GM23248 (cell line): Measurements from ENCODE around the gene KIF18B. TPM values are rescaled to one million over a fixed set of nuclear protein-coding genes. Genes with fewer than 3 reads are reported as not detected.

Experiments
- DNase-seq: peaks from one replicate; pipeline ENCODE4 v3.0.0-alpha.2; 2015
- H2AFZ ChIP-seq: fragments of 200-600 bp; sonication (generic); 2 replicates; pipeline ENCODE4 v1.6.1; 2016; ENCODE audit warnings: antibody characterized with exemption
- H3F3A ChIP-seq: fragments of 200-600 bp; sonication (generic); 2 replicates; pipeline ENCODE4 v1.6.1; 2016; ENCODE audit warnings: mild to moderate bottlenecking, antibody characterized with exemption, mixed run types; ENCODE audit not compliant: insufficient read depth
- H3K27ac ChIP-seq: fragments of 200-600 bp; sonication (generic); 2 replicates; pipeline ENCODE4 v1.5.1; 2016; ENCODE audit warnings: mild to moderate bottlenecking
- H3K27me3 ChIP-seq: fragments of 200-600 bp; sonication (generic); replicated peaks from 2 replicates; pipeline ENCODE4 v1.6.1; 2016; ENCODE audit warnings: mild to moderate bottlenecking; ENCODE audit not compliant: insufficient read depth
- H3K36me3 ChIP-seq: fragments of 200-600 bp; sonication (generic); 2 replicates; pipeline ENCODE4 v1.6.1; 2016; ENCODE audit warnings: low read depth, mild to moderate bottlenecking
- H3K4me1 ChIP-seq: fragments of 200-600 bp; sonication (generic); 2 replicates; pipeline ENCODE4 v1.6.1; 2016; ENCODE audit warnings: mild to moderate bottlenecking; ENCODE audit not compliant: insufficient read depth
- H3K4me2 ChIP-seq: fragments of 200-600 bp; sonication (generic); one replicate; pipeline ENCODE4 v1.6.1; 2016; ENCODE audit warnings: mild to moderate bottlenecking; ENCODE audit not compliant: unreplicated experiment
- H3K4me3 ChIP-seq: fragments of 200-600 bp; sonication (generic); 2 replicates; pipeline ENCODE4 v1.5.1; 2016; ENCODE audit warnings: mild to moderate bottlenecking
- H3K79me2 ChIP-seq: fragments of 200-600 bp; sonication (generic); 2 replicates; pipeline ENCODE4 v1.6.1; 2016; ENCODE audit warnings: mild to moderate bottlenecking; ENCODE audit not compliant: insufficient read depth
- H3K9ac ChIP-seq: fragments of 200-600 bp; sonication (generic); 2 replicates; pipeline ENCODE4 v1.6.1; 2016; ENCODE audit warnings: mild to moderate bottlenecking
- H3K9me2 ChIP-seq: fragments of 200-600 bp; sonication (generic); 2 replicates; pipeline ENCODE4 v1.6.1; 2016; ENCODE audit warnings: mixed run types, mild to moderate bottlenecking, moderate library complexity; ENCODE audit not compliant: insufficient read depth
- H3K9me3 ChIP-seq: fragments of 200-600 bp; sonication (generic); one replicate; pipeline ENCODE4 v1.6.1; 2017; ENCODE audit warnings: low read depth
- H4K20me1 ChIP-seq: fragments of 200-600 bp; sonication (generic); 2 replicates; pipeline ENCODE4 v1.6.0; 2016; ENCODE audit not compliant: insufficient read depth
- EZH2 ChIP-seq: fragments of 200-600 bp; sonication (generic); IDR thresholded peaks from 2 replicates; pipeline ENCODE4 v1.6.1; 2018; ENCODE audit warnings: antibody characterized with exemption, mild to moderate bottlenecking; ENCODE audit not compliant: insufficient read depth, poor library complexity, severe bottlenecking
- EZH2phosphoT487 ChIP-seq: fragments of 200-600 bp; sonication (generic); IDR thresholded peaks from 2 replicates; pipeline ENCODE4 v1.6.1; 2018; ENCODE audit warnings: antibody characterized with exemption, moderate library complexity, mild to moderate bottlenecking, low read depth; ENCODE audit not compliant: insufficient read depth
- WGBS, 2 experiments: methylation state at CpG; one replicate each; pipeline ENCODE4 v1.1.6; 2015 to 2017; ENCODE audit warnings: low lambda C conversion rate in 2 of 2, low coverage in 1 of 2; ENCODE audit errors: missing lambda C conversion rate in 2 of 2; 5-methylcytosine and 5-hydroxymethylcytosine counted together
- in situ Hi-C: fragments of 300-500 bp; cut with MboI; formaldehyde crosslinking; loops from 2 replicates; pipeline ENCODE4 v1.15.0; 2020
- polyA plus RNA-seq: library from polyadenylated mRNA; unstranded; fragments of >200 nt; fragmentation: Nextera tagmentation; extraction: Ambion mirVana; gene quantifications from 2 replicates; pipeline ENCODE4 v1.2.1, GENCODE V29; 2016
- total RNA-seq: library from RNA; depleted of rRNA; stranded (reverse); fragments of >200 nt; shearing (Covaris generic); gene quantifications from 2 replicates; pipeline ENCODE4 v1.2.3, GENCODE V29; 2014

KIF18B gene
- total and polyA plus RNA-seq, 2 experiments from 2014 or later, result 2.1 to 4.5 TPM

- Histone ChIP-seq H3K9me3 (no peaks in the 10 kb centered on the region), H3K79me2 (no peaks in the 10 kb centered on the region), H3K36me3 (no peaks in the 10 kb centered on the region), H4K20me1 (no peaks in the 10 kb centered on the region), H3K4me1 (peaks cover 16% of the 10 kb centered on the region), H3K27ac (no peak overlapping the region), H3K4me2 (no peak overlapping the region), H3K9me2 (no peaks in the 10 kb centered on the region), H3K27me3 (peaks cover 8% of the 10 kb centered on the region), H3K9ac (no peak overlapping the region), H3K4me3 (no peak overlapping the region), H2AFZ (no peak overlapping the region), H3F3A (peaks cover 16% of the 10 kb centered on the region; the same call in 1 of the 2 replicates)
- in situ Hi-C loops, result no loop called here
- TF ChIP-seq EZH2, result no peak
- TF ChIP-seq EZH2phosphoT487, result no peak
- peak; percentile 83 for DNase-seq
- WGBS, 2 experiments, result 81 to 87% methylated on average over 8 of the region's 8 CpGs
Observed at GRCh38 chr17:44971776-44972483, 24.4 kb upstream of the KIF18B start.

DNA sequence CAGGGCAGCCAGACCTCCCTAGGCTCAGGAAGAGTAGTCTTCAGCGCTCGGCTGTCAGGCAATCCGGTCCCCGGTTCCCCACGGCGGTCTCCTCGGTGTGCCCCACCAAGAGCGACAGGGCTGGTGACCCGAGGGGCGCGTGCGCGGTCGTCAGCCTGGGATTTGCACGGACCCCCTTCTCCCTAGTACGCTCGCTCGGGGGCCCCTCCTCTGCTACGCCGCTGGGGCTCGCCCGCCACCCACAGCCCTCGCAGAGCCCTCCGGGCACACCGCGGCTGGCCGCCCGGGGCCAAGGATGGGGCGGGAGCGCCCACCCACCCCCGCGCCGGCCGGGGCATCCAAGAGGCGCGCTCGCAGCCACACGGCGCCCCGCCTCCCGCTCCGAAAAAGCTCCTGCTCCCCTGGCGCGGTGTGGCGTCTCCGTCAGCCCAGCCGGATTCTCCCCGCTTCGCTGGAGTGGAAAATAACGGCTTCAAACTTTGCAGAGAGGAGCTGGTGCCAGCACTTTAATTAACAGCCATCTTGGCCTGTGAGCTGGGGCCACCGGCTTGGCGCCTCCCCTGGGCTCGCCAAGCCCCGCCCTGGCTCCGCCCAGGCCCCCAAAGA lies 22.7 kb upstream of the KIF18B start:
- peak overlapping the region; percentile 76 for H3K4me2 ChIP-seq
- peaks cover 16% of the 10 kb centered on the region; the same call in 1 of the 2 replicates for H3F3A ChIP-seq
- peaks cover 23% of the 10 kb centered on the region for H3K27me3 ChIP-seq
- H3K4me1 ChIP-seq, result peaks cover 16% of the 10 kb centered on the region
- H3K4me3 ChIP-seq, result peak overlapping the region; percentile 70
- H3K9me2 ChIP-seq, result no peaks in the 10 kb centered on the region
- no peaks in the 10 kb centered on the region for H3K9me3 ChIP-seq
- in situ Hi-C loops, result no loop called here
- H4K20me1 ChIP-seq, result no peaks in the 10 kb centered on the region
- no peaks in the 10 kb centered on the region for H3K36me3 ChIP-seq
- H2AFZ ChIP-seq, result peak overlapping the region; percentile 80
- no peak overlapping the region for H3K27ac ChIP-seq
- 3 to 5% methylated on average over 35 to 47 of the region's 55 CpGs for WGBS, 2 experiments
- peak overlapping the region; percentile 51 for H3K9ac ChIP-seq
- TF ChIP-seq EZH2phosphoT487, result no peak
- TF ChIP-seq EZH2, result no peak
- peak; percentile 73 for DNase-seq
- H3K79me2 ChIP-seq, result no peaks in the 10 kb centered on the region

DNA sequence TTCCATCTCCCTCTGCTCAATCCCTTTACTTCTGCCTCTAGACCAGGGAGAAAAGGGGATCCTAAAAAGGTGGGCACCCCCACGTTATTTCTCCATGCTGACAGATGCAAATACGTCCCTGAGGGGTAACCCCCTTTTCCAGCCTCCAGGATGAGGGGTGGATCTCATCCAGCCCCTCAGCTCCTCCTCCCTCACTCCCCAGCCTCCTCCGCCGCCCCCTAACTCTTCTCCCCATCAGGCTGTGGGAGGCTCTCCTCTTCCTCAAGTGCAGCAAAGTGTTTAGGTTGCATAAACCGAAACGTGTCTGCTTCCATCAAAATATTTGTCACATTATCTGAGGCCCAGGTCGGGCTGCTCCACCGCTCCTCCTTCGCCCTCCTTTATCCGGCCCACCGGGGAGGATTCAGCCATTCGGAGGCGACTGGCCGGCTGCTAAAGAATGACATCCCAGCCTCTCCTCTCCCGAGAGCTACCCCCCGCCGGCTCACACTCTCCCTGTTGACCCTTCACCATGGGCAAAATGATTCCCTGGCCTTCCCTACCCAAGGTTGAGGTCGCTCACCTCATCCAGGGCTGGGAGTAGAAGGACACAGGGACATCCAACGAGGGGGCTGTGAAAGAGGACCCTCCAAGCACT lies 21.7 kb upstream of the KIF18B start:
- H3K4me2 ChIP-seq, result no peak overlapping the region
- in situ Hi-C loops, result no loop called here
- H3K9me3 ChIP-seq, result no peaks in the 10 kb centered on the region
- no peaks in the 10 kb centered on the region for H4K20me1 ChIP-seq
- H3K79me2 ChIP-seq, result no peaks in the 10 kb centered on the region
- peaks cover 16% of the 10 kb centered on the region for H3K4me1 ChIP-seq
- no peak overlapping the region for H3K27ac ChIP-seq
- peaks cover 24% of the 10 kb centered on the region for H3K27me3 ChIP-seq
- H3K9ac ChIP-seq, result no peak overlapping the region
- WGBS, 2 experiments, result 86 to 88% methylated on average over 19 of the region's 19 CpGs
- no peaks in the 10 kb centered on the region for H3K36me3 ChIP-seq
- no peak overlapping the region for H2AFZ ChIP-seq
- H3K4me3 ChIP-seq, result no peak overlapping the region
- peaks cover 16% of the 10 kb centered on the region; the same call in 1 of the 2 replicates for H3F3A ChIP-seq
- TF ChIP-seq EZH2phosphoT487 (no peak), EZH2 (no peak)
- no peaks in the 10 kb centered on the region for H3K9me2 ChIP-seq
- DNase-seq, result no peak

DNA sequence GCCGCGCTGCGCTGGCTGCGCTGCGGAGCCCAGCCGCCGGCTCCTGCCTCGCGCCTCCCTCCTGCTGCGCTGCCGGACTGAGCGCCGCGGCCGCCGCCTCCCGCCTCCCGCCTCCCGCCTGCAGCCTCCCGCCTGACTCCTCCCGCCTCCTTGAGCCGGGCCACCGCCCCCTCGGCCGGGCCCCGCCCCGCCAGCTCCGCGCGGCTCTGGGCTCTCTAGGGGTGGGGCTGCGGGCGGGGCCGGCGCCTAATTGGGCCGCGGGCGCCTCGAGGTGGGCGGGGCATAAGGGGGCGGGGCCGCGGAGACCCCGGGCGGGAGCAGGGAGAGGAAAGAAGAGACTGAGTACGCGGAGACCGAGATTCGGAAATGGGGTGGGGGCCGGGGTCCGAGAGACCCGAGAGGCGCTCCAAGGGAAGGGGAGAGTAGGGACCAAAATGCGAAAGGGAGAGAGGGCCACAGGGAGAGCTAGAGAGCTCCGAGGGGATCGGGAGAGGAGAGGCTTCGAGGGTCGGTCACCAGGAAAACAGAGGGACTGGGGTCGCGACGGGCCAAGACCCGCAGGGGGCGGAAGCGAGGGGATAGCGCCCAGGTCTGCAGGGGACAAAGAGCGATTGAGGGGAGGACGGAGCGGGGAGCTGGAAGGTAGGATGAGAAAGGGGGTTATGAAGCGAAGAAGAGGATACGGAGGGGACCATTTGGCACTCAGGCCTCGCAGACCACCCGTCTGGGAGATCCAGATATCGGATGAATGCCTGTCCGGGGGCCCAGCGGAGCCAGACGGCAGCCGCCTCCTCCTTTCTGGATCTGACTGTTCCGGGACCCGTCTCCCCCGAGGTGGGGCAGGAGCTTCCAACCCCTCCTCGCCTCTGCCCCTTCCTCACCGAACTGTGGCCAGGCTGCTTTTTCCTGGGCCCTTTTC lies 20.9 kb upstream of the KIF18B start, which contains the start of gene C1QL1:
Gene C1QL1, minus strand, starts transcription at position 79 of the 919 bp plus-strand sequence. CDS start 255 bp downstream, outside the sequence.
- no peaks in the 10 kb centered on the region for H3K36me3 ChIP-seq
- peaks cover 16% of the 10 kb centered on the region; the same call in 1 of the 2 replicates for H3F3A ChIP-seq
- H3K4me1 ChIP-seq, result peaks cover 16% of the 10 kb centered on the region
- H3K9me2 ChIP-seq, result no peaks in the 10 kb centered on the region
- peak within 1 kb of the TSS; percentile 33; the same call in 1 of the 2 replicates for H3K9ac ChIP-seq
- WGBS, 2 experiments, result 12 to 20% methylated on average over 14 to 78 of the region's 81 CpGs
- peak within 1 kb of the TSS; percentile 74 for H3K4me3 ChIP-seq
- peak within 1 kb of the TSS; percentile 80 for H2AFZ ChIP-seq
- H3K9me3 ChIP-seq, result no peaks in the 10 kb centered on the region
- DNase-seq, result peak; percentile 96
- no peak within 1 kb of the TSS for H3K27ac ChIP-seq
- TF ChIP-seq EZH2phosphoT487 (no peak), EZH2 (no peak)
- H3K79me2 ChIP-seq, result no peaks in the 10 kb centered on the region
- peak within 1 kb of the TSS; percentile 81 for H3K4me2 ChIP-seq
- no peaks in the 10 kb centered on the region for H4K20me1 ChIP-seq
- peaks cover 24% of the 10 kb centered on the region for H3K27me3 ChIP-seq
- in situ Hi-C loops, result no loop called here
